Smooth muscle cell (in vitro differentiated cells): Measurements from ENCODE around the gene PLXNB3. TPM values are rescaled to one million over a fixed set of nuclear protein-coding genes. Genes with fewer than 3 reads are reported as not detected.

Experiments
- DNase-seq: peaks from one replicate; lab custom pipeline; 2025; ENCODE audit not compliant: unreplicated experiment; lab: John Stamatoyannopoulos, UW
- H2AFZ ChIP-seq: fragments of 200-600 bp; sonication (generic); 2 replicates; pipeline ENCODE4 v1.6.0; 2016; ENCODE audit warnings: antibody characterized with exemption, low read depth, mild to moderate bottlenecking
- H3F3A ChIP-seq: fragments of 200-600 bp; sonication (generic); 2 replicates; pipeline ENCODE4 v1.6.0; 2017; ENCODE audit warnings: antibody characterized with exemption, low read depth
- H3K27ac ChIP-seq: fragments of 200-600 bp; sonication (generic); 2 replicates; pipeline ENCODE4 v1.5.1; 2016; ENCODE audit warnings: low read depth, mild to moderate bottlenecking
- H3K27me3 ChIP-seq: fragments of 200-600 bp; sonication (generic); 2 replicates; pipeline ENCODE4 v1.6.1; 2016; ENCODE audit warnings: low read depth, mild to moderate bottlenecking
- H3K36me3 ChIP-seq: fragments of 200-600 bp; sonication (generic); 2 replicates; pipeline ENCODE4 v1.5.1; 2016; ENCODE audit warnings: low read depth
- H3K4me1 ChIP-seq: fragments of 200-600 bp; sonication (generic); 2 replicates; pipeline ENCODE4 v1.5.1; 2016; ENCODE audit warnings: low read depth
- H3K4me2 ChIP-seq: fragments of 200-600 bp; sonication (generic); 2 replicates; pipeline ENCODE4 v1.6.0; 2016; ENCODE audit warnings: mild to moderate bottlenecking
- H3K4me3 ChIP-seq: fragments of 200-600 bp; sonication (generic); 2 replicates; pipeline ENCODE4 v1.5.1; 2016; ENCODE audit warnings: mild to moderate bottlenecking
- H3K79me2 ChIP-seq: fragments of 200-600 bp; sonication (generic); 2 replicates; pipeline ENCODE4 v1.6.0; 2016; ENCODE audit warnings: low read depth, mild to moderate bottlenecking
- H3K9ac ChIP-seq: fragments of 200-600 bp; sonication (generic); 2 replicates; pipeline ENCODE4 v1.6.0; 2016; ENCODE audit warnings: low read depth
- H3K9me3 ChIP-seq: fragments of 200-600 bp; sonication (generic); replicated peaks from 2 replicates; pipeline ENCODE4 v1.5.1; 2016; ENCODE audit warnings: low read depth
- H4K20me1 ChIP-seq: fragments of 200-600 bp; sonication (generic); 2 replicates; pipeline ENCODE4 v1.6.0; 2016; ENCODE audit warnings: low read depth
- CTCF ChIP-seq: fragments of 200-600 bp; sonication (generic); IDR thresholded peaks from 2 replicates; pipeline ENCODE4 v1.5.1; 2017; ENCODE audit warnings: borderline replicate concordance, mild to moderate bottlenecking, antibody characterized with exemption; ENCODE audit not compliant: insufficient read depth, poor library complexity, severe bottlenecking
- WGBS: methylation state at CpG from one replicate; pipeline ENCODE4 v1.1.7; 2016; ENCODE audit warnings: low lambda C conversion rate; 5-methylcytosine and 5-hydroxymethylcytosine counted together
- polyA plus RNA-seq: library from polyadenylated mRNA; unstranded; fragments of >200 nt; fragmentation: Nextera tagmentation; extraction: Ambion mirVana; gene quantifications from 2 replicates; pipeline ENCODE4 v1.2.1, GENCODE V29; 2016
- total RNA-seq: library from RNA; depleted of rRNA; stranded (reverse); fragments of >200 nt; gene quantifications from 2 replicates; pipeline ENCODE4 v1.2.3, GENCODE V29; 2014

PLXNB3 gene
- total and polyA plus RNA-seq, 2 experiments from 2014 or later: 0.58 to 3.9 TPM

- no peak for TF ChIP-seq CTCF
- no peak overlapping the region for H3K9ac ChIP-seq
These were observed 6.8 kb downstream of the PLXNB3 start for GRCh38 chrX:153770601-153771414.

GRCh38 chrX:153771415-153772315, 7.6 kb downstream of the PLXNB3 start:
- H4K20me1 ChIP-seq: no peaks in the 10 kb centered on the region
- H3K27me3 ChIP-seq: no peaks in the 10 kb centered on the region
- 86% methylated on average over 36 of the region's 37 CpGs for WGBS
- H3K4me1 ChIP-seq: no peaks in the 10 kb centered on the region
- no peaks in the 10 kb centered on the region for H3K9me3 ChIP-seq
- no peak overlapping the region for H3K4me2 ChIP-seq
- H3K36me3 ChIP-seq: no peaks in the 10 kb centered on the region
- DNase-seq: no peak
- no peaks in the 10 kb centered on the region for H3K79me2 ChIP-seq
- no peak overlapping the region for H3K27ac ChIP-seq
- H3K9ac ChIP-seq: no peak overlapping the region
- no peak overlapping the region for H3K4me3 ChIP-seq
- no peaks in the 10 kb centered on the region for H3F3A ChIP-seq
- TF ChIP-seq CTCF: no peak
- no peak overlapping the region for H2AFZ ChIP-seq

More at GRCh38 chrX:153770601-153771414, 6.8 kb downstream of the PLXNB3 start:
- Histone ChIP-seq H3K27ac (no peak overlapping the region), H3K4me3 (no peak overlapping the region), H3K9me3 (no peaks in the 10 kb centered on the region), H3K4me2 (no peak overlapping the region), H4K20me1 (no peaks in the 10 kb centered on the region), H3K79me2 (no peaks in the 10 kb centered on the region), H3K36me3 (no peaks in the 10 kb centered on the region), H3K27me3 (no peaks in the 10 kb centered on the region), H3F3A (no peaks in the 10 kb centered on the region), H3K4me1 (no peaks in the 10 kb centered on the region), H2AFZ (no peak overlapping the region)
- no peak for DNase-seq
- 87% methylated on average over 18 of the region's 18 CpGs for WGBS

- Histone ChIP-seq H3K9ac (no peak overlapping the region), H3K27ac (no peak overlapping the region), H3F3A (no peaks in the 10 kb centered on the region), H3K4me2 (no peak overlapping the region), H2AFZ (no peak overlapping the region), H4K20me1 (no peaks in the 10 kb centered on the region), H3K4me3 (no peak overlapping the region), H3K9me3 (no peaks in the 10 kb centered on the region), H3K27me3 (no peaks in the 10 kb centered on the region), H3K79me2 (no peaks in the 10 kb centered on the region), H3K36me3 (no peaks in the 10 kb centered on the region), H3K4me1 (no peaks in the 10 kb centered on the region)
- no peak for TF ChIP-seq CTCF
- 81% methylated on average over 21 of the region's 21 CpGs for WGBS
- no peak for DNase-seq
These were observed 8.5 kb downstream of the PLXNB3 start for GRCh38 chrX:153772316-153773217.
